ENCODE measurements around the gene CFL1. TPM values are rescaled to one million over a fixed set of nuclear protein-coding genes. Genes with fewer than 3 reads are reported as not detected.

Gene CFL1
- total RNA-seq, 1 experiment from 2014 or later, result 364 TPM

DNA sequence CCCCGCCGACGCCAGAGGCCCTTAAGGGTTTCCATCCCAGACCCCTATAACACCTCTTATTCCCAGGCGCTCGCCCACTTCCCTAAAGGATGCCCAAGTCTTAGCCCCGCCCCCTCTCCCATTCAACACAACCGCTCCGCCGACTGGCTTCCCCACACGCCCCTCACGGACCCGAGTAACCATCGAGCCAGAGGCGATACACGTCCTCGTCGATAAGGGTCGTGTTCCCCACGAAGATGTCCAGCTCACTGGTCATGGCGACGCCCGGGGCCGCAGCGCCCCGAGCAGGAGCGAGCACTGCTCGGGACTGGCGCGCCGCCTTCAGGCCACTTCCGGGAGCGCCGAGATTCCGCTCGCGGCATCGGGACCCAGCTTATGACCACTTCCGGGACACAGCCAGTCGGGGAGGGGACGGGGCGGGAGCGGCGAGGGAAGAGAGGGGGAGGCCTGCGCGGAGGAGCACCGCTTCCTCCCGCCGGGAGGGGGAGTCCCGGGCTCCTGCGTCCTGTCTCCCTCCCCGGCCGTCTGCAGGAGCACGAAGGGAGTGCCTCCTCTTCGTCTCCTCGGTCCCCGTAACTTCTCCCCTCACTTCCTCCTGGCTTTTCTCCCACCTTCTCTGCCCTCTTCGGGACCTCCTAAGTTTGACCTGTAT lies 30.3 kb upstream of the CFL1 start, which contains the start of gene FIBP:
Gene FIBP (minus strand): TSS at position 309 of the 652 bp plus-strand sequence. CDS start 53 bp downstream, at position 256.
- DNase-seq (ENCODE audit: extremely low read depth, low read depth), result peak; percentile 93

DNA sequence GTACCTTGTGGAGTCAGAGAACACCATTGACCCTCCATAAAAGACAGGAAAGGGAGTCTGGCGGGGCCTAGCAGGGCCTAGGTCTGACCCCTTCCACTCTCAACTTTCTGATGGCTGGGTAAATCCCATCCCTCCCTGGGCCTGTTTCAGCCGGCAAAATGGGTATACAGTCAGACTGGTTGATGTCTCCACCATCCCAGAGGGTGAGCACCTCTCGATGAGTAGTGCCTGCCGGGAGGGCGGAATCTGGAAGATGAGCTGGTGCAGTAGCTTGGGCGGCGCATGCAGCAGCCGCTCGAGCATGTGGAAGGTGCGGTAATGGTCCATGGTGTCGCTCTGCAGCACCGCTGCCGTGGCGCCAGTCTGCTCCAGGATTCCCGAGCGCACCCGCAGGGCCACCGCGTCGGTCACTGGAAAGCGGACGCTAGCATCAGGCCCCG lies 29.8 kb upstream of the CFL1 start:
- DNase-seq (ENCODE audit: extremely low read depth, low read depth), result no peak

DNA sequence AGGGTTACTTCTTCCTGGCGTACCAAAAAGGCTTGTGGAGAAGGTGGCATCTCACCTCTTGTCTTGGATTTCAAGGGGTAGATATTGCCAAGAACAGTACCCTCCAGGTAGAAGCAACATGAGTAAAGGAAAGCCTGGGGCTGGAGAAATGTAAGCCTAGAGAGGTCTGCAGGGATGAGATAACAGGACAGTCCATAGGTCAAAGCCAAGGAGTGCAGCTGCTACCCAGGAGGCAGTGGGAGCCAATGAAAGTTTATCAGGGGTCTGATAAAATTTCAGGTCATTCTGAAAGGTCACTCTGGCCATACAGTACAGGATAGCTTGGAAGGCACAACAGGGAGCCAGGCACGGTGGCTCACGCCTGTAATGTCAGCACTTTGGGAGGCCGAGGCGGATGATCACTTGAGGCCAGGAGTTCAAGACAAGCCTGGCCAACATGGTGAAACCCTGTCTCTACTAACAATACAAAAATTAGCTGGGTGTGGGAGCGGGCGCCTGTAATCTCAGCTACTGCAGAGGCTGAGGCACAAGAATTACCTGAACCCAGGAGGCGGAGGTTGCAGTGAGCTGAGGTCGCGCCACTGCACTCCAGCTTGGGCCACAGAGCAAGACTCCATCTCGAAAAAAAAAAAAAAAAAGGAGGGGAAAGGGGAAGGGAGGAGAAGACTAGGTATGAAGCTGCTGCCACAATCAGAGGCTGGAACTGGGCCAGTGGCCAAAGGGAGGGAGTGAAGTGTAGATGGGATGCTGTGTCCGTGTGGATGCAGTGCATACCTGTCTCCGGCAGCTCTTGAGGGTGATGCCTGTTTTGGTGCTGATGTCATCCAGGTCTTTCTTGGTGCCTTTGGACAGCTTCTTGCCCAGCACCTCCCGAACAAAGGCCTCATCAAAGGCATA lies 29.1 kb upstream of the CFL1 start:
- no peak for DNase-seq (ENCODE audit: extremely low read depth, low read depth)

DNA sequence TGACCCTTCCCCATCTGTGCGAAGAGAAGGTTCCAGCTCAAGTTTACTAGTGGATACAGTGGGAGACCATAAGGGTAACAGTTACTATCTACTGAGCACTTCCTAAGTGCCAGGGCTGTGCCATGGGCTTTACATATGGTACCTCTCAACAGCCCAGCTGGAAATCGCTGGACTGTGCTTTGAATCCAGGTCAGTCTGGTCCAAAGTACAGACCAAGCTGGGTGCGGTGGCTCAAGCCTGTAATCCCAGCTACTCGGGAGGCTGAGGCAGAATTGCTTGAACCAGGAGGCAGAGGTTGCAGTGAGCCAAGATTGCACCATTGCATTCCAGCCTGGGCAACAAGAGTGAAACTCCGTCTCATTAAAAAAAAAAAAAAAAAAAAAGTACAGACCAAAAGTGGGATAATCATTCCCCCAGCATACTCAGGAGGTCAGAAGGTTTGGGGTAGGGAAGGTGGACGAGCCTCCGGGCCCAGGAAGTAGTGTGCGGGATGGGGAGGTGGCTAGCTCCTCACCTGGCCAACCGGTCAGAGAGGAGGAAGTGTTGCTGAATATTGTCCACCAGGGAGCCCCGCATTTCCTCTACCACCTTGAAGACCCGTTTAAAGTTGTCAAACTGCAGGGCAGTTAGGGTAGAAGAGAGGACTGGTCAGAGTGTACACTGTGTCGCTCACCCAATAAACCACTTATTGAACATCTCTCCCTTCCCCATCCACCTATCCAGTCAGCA lies 28.0 kb upstream of the CFL1 start:
- DNase-seq (ENCODE audit: extremely low read depth, low read depth), result no peak

DNA sequence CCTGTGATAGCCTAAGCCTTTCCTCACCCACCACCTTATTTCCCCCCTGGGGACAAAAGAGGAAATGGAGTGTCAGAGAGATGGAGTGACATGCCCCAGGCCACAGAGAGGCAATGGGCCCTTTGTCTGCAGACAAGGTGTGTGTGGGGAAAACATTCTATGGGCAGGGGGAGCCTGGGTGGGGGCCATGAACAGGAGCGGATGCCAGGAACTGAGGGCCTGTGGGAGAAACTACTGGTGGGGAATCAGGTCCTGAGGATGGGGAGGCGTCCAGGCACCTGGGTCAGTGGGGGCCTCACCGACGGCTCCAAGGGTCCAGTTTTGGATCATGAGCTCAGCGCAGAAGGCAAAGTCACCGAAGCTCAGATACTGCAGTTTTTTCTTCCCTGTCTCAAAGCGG lies 27.3 kb upstream of the CFL1 start:
- no peak for DNase-seq (ENCODE audit: extremely low read depth, low read depth)

DNA sequence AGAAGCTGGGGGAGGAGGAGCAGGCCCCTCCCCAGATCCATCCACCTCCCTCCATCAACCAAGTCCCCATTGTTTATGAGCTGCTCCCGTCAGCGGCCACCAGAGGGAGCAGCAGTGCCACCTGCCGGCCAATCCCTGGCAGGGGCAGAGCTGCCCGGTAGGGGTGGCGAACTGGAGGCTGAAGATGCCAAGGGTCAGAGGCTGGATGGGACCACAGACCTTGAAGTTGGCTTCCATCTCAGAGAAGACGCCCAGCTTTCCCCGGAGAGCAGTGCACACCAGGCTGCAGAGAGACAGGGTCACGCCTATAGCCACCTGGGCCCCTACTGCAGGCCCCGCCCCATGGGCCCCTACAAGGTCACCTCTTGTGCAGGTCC lies 26.7 kb upstream of the CFL1 start:
- DNase-seq (ENCODE audit: extremely low read depth, low read depth), result peak; percentile 63

DNA sequence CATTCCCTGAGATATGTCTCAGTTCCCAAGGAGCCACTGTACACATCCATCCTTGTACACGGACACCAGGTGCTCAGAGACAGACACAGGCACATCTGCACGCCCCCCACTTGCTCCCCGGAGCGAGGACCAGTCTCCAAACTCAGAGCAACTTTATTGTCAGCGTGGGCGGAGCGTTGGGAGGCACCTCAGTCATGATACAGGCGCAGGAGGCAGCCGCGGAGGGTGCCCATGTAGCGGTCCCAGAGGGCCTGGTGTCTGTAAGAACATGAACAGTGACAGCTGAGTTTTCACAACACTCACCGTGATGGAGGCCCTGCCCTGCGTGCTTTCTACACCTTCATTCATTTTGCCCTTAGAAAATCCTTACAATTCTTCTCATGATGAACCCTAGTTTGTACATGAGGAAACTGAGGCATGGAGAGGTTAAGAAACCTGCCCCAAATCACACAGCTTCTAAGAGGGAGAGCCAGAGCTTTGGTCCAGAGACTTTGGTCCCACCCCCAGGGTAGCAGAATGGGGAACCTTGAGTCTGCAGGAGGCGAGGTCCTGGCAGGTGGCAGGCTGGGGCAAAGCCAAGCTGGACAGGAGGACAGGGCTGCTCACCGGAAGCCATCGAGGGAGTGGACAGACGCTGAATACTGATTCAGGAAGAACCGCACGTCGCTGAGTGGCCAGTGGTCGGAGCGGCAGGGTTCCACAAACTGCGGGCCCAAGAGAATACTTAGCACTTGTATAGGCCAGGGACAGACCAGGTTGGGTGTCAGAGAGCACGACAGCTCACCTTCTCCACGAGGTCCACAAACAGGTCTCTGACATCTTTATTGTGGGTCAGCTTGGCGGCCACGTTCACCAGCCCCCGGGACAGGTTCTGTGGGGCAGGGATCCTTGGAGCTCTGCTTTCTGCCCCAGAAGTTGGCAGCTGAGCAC lies 26.1 kb upstream of the CFL1 start:
- no peak for DNase-seq (ENCODE audit: extremely low read depth, low read depth)

DNA sequence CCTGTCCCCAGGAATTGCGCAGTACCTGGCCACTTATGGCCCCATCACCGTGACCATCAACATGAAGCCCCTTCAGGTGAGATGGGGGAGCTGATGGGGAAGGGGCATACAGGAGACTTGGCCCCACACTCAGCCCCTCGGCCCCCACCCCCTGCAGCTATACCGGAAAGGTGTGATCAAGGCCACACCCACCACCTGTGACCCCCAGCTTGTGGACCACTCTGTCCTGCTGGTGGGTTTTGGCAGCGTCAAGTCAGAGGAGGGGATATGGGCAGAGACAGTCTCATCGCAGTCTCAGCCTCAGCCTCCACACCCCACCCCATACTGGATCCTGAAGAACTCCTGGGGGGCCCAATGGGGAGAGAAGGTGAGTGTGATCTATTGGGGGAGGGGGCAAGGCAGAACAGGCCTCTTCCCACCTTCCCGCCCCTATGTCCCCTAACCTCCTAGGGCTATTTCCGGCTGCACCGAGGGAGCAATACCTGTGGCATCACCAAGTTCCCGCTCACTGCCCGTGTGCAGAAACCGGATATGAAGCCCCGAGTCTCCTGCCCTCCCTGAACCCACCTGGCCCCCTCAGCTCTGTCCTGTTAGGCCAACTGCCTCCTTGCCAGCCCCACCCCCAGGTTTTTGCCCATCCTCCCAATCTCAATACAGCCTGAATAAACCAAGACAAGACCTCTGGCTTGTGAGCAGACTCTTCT lies 25.2 kb upstream of the CFL1 start:
- no peak for DNase-seq (ENCODE audit: extremely low read depth, low read depth)

DNA sequence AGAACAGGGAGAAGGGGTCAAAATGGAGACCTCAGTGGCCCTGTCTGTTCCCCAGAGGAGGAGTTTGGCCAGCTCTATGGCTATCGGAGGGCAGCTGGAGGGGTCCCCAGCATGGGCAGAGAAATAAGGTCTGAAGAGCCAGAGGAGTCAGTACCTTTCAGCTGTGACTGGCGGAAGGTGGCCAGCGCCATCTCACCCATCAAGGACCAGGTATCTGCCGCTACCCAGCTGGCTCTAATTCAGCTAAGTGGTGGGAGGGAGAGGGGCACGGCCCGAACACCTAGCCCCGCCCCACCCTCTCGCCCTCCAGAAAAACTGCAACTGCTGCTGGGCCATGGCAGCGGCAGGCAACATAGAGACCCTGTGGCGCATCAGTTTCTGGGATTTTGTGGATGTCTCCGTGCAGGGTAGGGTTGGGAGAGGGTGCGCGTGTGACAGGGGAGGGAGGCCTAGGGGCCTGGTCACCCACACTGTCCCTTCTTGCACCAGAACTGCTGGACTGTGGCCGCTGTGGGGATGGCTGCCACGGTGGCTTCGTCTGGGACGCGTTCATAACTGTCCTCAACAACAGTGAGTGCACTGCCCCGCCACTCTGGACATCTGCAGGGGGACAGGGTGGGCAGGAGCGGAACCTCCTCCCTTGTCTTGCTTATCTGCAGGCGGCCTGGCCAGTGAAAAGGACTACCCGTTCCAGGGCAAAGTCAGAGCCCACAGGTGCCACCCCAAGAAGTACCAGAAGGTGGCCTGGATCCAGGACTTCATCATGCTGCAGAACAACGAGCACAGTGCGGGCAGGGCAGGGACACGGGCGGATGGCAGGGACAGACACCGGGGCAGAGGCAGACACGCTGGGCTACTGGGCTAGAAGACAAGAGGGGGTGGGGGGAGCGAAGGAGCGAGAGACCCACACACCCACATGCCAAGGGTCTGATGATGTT lies 24.4 kb upstream of the CFL1 start:
- no peak for DNase-seq (ENCODE audit: extremely low read depth, low read depth)

DNA sequence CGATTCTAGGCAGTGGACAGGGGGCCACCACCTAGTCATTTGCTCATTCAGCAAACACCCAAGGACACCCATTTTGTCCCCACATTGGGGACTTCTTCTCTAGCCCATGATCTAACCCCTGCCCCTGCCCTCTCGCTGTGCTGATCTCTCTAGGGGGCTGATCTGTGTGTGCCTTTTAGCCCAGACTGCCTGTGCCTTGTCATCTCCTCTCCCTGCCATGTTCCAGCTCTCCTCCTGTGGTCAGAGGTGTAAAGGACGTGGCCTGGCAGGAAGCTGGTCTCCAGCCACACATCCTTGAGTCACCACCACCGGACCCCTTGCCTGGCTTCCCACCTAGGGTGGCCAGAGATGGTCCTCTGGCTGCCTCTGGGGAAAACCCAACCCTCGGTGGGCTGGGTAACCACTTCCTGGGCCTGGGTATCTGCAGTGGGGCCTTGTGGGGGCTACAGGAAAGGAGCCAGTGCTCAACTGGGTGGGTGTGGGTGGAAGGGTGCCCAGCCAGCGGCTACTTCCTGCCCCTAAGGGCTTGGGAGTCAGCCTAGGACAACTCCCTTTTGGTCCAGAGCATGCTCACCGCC lies 23.0 kb upstream of the CFL1 start:
- DNase-seq (ENCODE audit: extremely low read depth, low read depth), result no peak

DNA sequence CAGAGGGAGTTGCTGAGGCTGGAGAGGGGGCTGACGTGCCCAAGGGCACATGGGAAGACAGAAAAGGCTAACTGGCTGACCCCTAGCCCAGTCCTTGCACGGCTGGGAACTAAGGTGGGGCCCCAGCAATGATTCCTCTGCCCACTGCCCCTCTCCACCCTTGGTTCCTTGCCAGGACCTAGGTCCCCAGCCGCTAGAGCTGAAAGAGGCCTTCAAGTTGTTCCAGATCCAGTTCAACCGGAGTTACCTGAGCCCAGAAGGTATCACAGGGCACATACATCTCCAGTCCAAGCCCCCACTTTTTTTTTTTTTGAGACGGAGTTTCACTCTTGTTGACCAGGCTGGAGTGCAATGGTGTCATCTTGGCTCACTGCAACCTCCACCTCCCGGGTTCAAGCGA lies 22.0 kb upstream of the CFL1 start:
- DNase-seq (ENCODE audit: extremely low read depth, low read depth), result no peak

DNA sequence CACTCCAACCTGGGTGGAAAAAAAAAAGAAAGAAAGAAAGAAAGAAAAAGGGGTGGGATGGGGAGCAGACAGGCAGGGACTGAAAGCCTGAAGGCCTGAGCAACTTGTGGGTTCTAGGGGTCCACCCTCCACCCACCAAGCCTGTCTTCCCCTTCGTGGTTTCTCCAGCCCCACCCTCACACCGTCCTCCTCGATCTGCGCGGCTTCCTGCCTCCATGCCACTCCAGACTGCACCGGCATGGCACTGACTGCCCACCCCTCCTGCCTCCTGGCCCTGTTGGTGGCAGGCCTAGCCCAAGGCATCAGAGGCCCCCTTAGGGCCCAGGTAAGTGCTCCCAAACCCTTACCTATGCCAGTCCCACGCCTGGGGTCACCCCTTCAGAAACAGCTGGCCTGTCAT lies 21.6 kb upstream of the CFL1 start, which contains the start of gene CTSW:
Gene CTSW (plus strand): TSS at position 221 of the 400 bp plus-strand sequence. CDS start 18 bp downstream, at position 239.
- DNase-seq (ENCODE audit: extremely low read depth, low read depth), result no peak

DNA sequence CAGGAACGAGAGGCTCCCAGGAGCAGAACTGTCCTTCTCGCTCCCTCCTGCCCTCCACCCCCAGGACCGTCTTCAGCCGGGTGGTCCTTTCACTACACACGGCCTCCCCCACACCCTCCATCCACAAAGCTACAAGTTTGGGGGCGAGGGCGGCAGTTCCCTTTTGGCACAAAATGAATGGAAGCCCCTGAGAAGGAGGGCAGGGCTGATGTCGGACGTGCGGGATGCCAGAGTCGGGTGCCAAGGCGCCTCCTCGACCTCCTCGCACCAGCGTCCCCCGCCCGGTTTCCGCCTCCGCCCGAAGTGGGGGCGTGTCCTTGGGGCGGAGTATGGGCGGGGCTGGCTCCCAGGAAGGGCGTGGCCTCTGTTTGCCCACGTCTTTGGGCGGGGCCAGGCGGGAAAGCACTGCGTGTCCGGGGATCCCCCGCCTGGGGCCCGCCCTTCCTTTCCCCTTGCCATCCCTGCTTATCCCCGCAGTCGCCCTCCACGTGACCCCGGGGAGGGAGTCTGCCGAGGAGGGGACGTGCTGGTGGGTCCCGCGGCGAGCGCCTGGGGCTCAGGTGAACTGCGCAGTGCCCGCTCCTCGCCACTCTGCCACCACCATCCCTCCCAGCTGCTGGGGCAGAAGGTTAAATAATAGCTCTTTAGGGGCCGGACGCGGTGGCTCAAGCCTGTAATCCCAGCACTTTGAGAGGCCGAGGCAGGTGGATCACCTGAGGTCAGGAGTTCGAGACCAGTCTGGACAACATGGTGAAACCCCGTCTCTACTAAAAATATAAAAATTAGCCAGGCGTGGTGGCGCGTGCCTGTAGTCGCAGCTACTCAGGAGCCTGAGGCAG lies 15.6 kb upstream of the CFL1 start:
- peak; percentile 86 for DNase-seq (ENCODE audit: extremely low read depth, low read depth)

DNA sequence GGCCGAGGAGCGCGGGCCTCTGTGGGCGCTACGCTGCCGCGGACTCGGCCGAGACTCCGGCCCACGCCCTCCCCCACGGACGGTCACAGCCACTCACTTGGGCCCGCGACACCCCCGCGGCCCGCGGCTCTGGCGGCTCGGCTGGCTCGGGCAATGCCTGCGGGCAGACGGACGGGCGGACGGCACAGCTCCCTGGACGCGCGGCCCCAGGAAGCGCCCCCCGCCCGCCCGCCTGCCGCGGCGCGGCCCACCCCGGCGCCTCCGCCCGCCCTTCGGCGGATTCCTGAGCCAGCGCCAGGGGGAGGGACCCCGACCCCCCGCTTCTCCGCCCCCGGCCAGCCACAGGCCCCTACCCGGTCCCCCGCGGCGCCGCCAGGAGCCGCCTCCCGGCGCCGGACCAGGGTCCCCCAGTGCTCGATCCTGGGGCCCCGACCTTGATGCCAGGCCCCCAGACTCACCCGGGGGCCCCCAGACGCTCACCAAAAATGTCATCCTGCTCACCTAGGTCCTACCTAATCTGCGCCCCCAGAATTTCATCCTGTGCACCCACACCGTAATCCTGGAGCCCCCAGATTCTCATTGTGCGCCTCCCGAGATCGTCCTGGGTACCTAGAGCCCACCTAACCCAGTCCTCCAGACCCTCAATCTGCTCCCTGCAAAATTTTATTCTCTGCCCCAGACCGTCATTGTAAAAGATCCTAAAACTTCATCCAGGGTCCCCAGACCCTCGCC lies 14.8 kb upstream of the CFL1 start, which contains the start of gene EFEMP2:
Gene EFEMP2 (minus strand): TSS at position 215 of the 732 bp plus-strand sequence. CDS start 446 bp downstream, outside the sequence.
- no peak for DNase-seq (ENCODE audit: extremely low read depth, low read depth)

DNA sequence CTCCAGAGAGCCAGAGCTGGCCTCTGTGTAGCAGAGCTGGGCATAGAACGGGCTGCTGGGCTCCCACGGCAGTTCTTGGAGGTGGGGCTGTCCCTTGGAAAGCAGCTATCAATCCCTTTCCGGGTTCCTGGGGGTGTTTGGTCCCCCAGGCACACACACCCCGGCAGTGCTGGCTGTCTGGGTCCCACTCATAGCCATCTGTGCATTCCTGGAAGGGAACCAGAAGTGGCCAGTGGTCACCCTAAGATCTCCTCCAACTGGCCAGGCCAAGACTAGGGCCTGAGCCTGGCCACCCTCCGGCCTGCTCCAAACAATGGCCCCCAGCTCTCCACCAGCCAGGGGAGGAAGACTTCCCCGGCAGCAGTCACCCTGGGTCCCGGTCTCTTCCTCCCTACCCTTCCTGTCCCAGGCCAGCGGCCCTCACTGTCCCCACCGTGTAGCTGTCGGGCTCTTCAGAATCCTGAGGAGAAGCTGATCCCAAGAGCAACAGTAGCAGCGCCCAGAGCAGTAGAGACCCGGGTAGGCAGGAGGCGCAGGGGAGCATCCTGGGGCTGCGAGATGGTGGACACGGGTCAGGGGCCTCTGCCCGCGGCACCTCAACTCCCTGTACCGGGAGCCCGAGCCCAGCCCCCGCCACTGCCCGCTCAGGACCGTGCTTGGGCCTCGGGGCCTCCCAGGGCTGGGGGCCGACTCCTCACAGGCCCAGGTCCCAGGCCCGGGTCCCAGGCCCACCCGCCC lies 14.0 kb upstream of the CFL1 start:
- no peak for DNase-seq (ENCODE audit: extremely low read depth, low read depth)

All from NCI-H460 (cell line).